Esophagus (tissue), 2 donors: ENCODE measurements around the gene PDE9A. TPM values are rescaled to one million over a fixed set of nuclear protein-coding genes. Genes with fewer than 3 reads are reported as not detected.

Experiments used
- H3K27ac ChIP-seq, 2 donors: one replicate each; pipeline ENCODE4 v1.5.1; 2013; ENCODE audit warnings: low read depth in 2 of 2, mild to moderate bottlenecking in 2 of 2, inconsistent platforms in 1 of 2, low read length in 1 of 2, moderate library complexity in 1 of 2
- H3K27me3 ChIP-seq, 2 donors: one replicate each; pipeline ENCODE4 v1.6.1; 2013; ENCODE audit warnings: low read length in 2 of 2, control low read depth in 1 of 2, mild to moderate bottlenecking in 1 of 2; ENCODE audit not compliant: insufficient read depth in 2 of 2, control insufficient read depth in 1 of 2
- H3K36me3 ChIP-seq, 2 donors: one replicate each; pipeline ENCODE4 v1.6.1; 2013; ENCODE audit warnings: low read length in 1 of 2; ENCODE audit not compliant: control insufficient read depth in 2 of 2, insufficient read depth in 2 of 2
- H3K4me1 ChIP-seq, 2 donors: one replicate each; pipeline ENCODE4 v1.6.1; 2013; ENCODE audit warnings: low read length in 1 of 2; ENCODE audit not compliant: control insufficient read depth in 2 of 2, insufficient read depth in 2 of 2
- H3K4me3 ChIP-seq, 2 donors: one replicate each; pipeline ENCODE4 v1.5.1; 2013; ENCODE audit warnings: low read length in 2 of 2, mild to moderate bottlenecking in 2 of 2, low read depth in 1 of 2, moderate library complexity in 1 of 2
- H3K9me3 ChIP-seq, 2 donors: one replicate each; pipeline ENCODE4 v1.6.1; 2013; ENCODE audit warnings: mild to moderate bottlenecking in 2 of 2, low read depth in 1 of 2, low read length in 1 of 2, moderate library complexity in 1 of 2; ENCODE audit not compliant: control insufficient read depth in 2 of 2, insufficient read depth in 1 of 2
- WGBS, 2 donors: extraction: QIAGEN DNeasy Blood & Tissue Kit; methylation state at CpG; one replicate each; pipeline ENCODE4 v1.1.7; 2013; 5-methylcytosine and 5-hydroxymethylcytosine counted together
- polyA plus RNA-seq, 2 donors: library from polyadenylated mRNA; stranded (reverse); fragments of 200-250 nt; gene quantifications; one replicate each; pipeline ENCODE4 v1.2.3, GENCODE V29; 2013
- donor health status: healthy with polysubstance abuse.
- donor health status: Bipolar disorder and iron deficiency.

Gene PDE9A
- polyA plus RNA-seq, 2 donors: 1.6 to 1.8 TPM

DNA sequence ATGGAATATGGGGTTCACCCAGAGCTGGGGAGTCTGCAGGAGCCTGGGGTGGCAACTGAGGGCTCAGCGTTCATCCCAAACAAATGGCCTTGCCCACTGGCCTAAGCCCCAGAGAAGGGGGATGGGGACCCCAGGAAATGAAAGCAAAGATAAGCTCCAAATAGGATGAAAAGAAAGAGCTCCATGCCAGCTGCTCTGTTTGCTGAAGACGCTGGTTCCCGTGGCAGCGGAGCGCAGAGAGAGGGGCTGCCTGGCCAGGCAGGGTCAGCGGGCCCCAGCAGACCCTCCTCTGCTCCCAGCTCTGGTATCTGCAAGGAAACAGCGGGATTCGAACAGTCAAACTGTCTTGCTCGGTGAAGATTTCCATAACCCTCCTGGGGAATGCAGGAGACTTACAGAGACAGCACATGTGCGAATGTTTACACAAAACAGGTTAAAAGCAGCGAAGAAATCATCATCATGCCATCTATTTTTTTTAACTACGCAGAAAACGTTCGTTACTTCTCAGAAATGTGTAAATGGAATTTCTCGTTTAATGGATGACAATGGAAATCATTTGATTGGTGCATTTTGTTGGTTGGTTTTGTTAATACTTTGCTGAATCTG lies 94.4 kb downstream of the PDE9A start:
- no peaks in the 10 kb centered on the region for H3K36me3 ChIP-seq
- H3K27me3 ChIP-seq: no peaks in the 10 kb centered on the region
- 83 to 91% methylated on average over 15 of the region's 15 CpGs for WGBS, 2 donors
- H3K4me1 ChIP-seq: peaks cover 0 to 3% of the 10 kb centered on the region in 2 donors
- no peak overlapping the region for H3K27ac ChIP-seq
- H3K4me3 ChIP-seq: no peak overlapping the region
- no peaks in the 10 kb centered on the region for H3K9me3 ChIP-seq

DNA sequence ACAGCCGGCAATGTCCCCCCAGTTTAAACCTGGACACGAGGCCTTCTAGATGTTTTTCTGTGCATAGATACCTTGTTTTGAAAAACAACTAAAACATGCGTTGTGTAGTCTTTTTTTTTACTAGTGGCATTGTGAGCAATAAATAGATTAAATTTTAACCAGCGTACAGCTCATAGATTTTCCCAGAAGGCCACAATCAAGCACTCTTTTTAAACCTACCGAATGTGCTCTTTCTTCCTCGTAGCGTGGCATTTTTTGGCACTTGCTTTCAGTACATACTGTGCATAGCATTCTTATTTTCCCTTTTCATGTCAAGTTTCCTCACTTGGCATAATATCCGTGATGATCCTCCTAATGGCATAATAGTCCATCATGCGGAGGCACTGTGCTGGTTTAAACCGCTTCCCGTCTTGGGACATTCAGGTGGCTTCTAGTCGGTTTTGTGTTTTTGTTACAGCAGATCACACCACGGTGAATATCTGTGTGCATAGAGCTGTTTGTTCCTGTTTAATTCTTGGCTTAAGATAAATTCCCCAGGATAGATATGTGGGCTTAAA lies 95.3 kb downstream of the PDE9A start:
- Histone ChIP-seq H3K27ac (no peak overlapping the region), H3K27me3 (no peaks in the 10 kb centered on the region), H3K4me3 (no peak overlapping the region), H3K36me3 (no peaks in the 10 kb centered on the region), H3K9me3 (no peaks in the 10 kb centered on the region), H3K4me1 (peaks cover 0 to 3% of the 10 kb centered on the region in 2 donors)
- WGBS, 2 donors: 61 to 63% methylated on average over 13 of the region's 13 CpGs

DNA sequence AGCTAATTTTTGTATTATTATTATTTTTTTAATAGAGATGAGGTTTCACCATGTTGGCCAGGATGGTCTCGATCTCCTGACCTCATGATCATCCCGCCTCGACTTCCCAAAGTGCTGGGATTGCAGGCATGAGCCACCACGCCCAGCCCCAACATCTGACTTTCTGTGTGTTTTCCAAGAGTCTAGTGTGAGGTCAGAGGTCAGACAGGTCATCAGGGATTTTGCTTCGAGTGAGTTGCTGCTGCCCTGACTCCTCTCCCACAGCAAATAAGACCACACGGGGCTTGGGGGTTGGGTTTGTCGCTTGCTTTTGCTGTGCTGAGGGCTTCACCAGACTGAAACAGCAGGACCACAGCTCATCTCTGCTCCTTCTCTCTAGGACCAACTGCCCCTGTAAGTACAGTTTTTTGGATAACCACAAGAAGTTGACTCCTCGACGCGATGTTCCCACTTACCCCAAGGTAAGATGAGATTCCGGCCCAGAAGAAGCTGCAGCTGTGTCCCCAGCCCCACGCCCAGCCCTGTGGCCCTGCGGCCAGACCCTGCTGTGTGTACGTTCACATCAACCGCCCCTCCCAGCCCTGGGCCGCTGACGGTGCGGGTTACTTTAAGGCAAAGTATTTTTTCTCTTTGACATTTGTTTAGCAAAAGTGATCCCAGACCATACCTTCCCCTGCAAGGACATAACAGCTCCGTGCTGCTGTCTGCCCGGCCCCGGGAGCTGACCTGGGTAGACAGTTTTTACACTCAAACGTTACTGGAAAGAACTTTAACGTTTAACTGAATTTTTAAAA lies 97.5 kb downstream of the PDE9A start:
- Histone ChIP-seq H3K4me1 (no peaks in the 10 kb centered on the region), H3K27me3 (no peaks in the 10 kb centered on the region), H3K4me3 (no peak overlapping the region), H3K36me3 (no peaks in the 10 kb centered on the region), H3K27ac (no peak overlapping the region), H3K9me3 (no peaks in the 10 kb centered on the region)
- 83 to 84% methylated on average over 23 of the region's 23 CpGs for WGBS, 2 donors

DNA sequence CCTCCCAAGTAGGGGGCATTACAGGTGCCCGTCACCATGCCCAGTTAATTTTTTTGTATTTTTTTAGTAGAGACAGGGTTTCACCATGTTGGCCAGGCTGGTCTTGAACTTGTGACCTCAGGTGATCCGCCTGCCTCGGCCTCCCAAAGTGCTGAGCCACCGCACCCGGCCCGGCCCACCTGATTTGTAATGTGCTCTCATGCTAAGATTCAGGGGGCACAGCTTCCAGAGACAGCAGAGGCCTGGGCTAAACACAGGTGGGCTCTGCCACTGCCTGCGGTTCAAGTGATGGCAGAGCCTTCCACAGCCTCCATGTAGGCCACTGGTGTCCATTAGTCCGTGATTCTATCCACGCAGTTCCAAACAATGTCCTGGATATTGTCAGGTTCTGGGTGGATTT lies 98.4 kb downstream of the PDE9A start:
- H3K27ac ChIP-seq: no peak overlapping the region
- no peaks in the 10 kb centered on the region for H3K36me3 ChIP-seq
- H3K4me1 ChIP-seq: no peaks in the 10 kb centered on the region
- WGBS, 2 donors: 90 to 95% methylated on average over 9 of the region's 9 CpGs
- no peaks in the 10 kb centered on the region for H3K9me3 ChIP-seq
- no peak overlapping the region for H3K4me3 ChIP-seq
- H3K27me3 ChIP-seq: no peaks in the 10 kb centered on the region

DNA sequence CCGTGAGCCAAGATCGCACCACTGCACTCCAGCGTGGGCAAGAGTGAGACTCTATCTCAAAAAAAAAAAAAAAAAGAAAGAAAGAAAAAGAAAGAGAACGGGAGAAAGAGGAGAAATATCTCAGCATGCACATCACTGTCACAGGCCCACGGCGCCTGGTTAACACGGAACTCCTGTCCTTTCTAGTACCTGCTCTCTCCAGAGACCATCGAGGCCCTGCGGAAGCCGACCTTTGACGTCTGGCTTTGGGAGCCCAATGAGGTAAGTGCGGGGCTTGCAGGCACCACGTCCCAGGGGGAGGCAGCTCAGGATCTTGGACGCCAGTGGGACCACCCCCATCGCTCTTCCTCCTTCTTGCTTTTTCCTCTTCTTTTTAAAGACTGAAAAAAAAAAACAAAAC lies 100.4 kb downstream of the PDE9A start:
- no peak overlapping the region for H3K4me3 ChIP-seq
- WGBS, 2 donors: 93 to 95% methylated on average over 15 of the region's 15 CpGs

DNA sequence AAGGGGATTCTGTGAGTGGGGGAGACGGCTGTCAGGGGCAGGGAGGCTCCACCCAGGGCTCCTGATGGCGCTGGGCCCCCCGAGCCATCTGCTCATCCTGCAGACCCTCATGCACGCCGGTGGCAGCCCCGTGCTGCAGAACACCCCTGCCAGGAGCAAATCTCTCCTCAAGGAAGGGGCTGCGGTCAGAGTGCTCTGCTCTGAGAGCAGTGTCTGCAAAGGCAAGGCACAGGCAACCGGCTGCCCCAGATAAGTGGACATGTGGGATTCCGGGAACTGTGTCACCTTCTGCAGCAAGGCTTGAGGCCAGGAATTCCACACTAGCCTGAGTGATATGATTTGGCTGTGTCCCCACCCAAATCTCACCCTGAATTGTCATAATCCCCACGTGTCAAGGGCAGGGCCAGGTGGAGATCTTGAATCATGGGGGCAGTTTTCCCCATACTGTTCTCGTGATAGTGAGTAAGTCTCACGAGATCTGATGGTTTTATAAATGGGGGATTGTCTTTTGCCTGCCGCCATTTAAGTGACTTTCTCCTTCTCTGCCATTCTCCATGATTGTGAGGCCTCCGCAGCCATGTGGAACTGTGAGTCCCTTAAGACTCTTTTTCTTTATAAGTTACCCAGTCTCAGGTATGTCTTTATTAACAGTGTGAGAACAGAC lies 101.0 kb downstream of the PDE9A start:
- WGBS, 2 donors: 79 to 85% methylated on average over 14 of the region's 14 CpGs
- H3K9me3 ChIP-seq: no peaks in the 10 kb centered on the region
- H3K36me3 ChIP-seq: no peaks in the 10 kb centered on the region
- H3K4me1 ChIP-seq: peaks cover 0 to 3% of the 10 kb centered on the region in 2 donors
- H3K27me3 ChIP-seq: no peaks in the 10 kb centered on the region
- H3K27ac ChIP-seq: no peak overlapping the region
- no peak overlapping the region for H3K4me3 ChIP-seq

More for the DNA sequence above, 100.4 kb downstream of the PDE9A start:
- H3K36me3 ChIP-seq: no peaks in the 10 kb centered on the region
- no peak overlapping the region for H3K27ac ChIP-seq
- H3K9me3 ChIP-seq: no peaks in the 10 kb centered on the region
- peaks cover 0 to under 1% of the 10 kb centered on the region in 2 donors for H3K4me1 ChIP-seq
- H3K27me3 ChIP-seq: no peaks in the 10 kb centered on the region

DNA sequence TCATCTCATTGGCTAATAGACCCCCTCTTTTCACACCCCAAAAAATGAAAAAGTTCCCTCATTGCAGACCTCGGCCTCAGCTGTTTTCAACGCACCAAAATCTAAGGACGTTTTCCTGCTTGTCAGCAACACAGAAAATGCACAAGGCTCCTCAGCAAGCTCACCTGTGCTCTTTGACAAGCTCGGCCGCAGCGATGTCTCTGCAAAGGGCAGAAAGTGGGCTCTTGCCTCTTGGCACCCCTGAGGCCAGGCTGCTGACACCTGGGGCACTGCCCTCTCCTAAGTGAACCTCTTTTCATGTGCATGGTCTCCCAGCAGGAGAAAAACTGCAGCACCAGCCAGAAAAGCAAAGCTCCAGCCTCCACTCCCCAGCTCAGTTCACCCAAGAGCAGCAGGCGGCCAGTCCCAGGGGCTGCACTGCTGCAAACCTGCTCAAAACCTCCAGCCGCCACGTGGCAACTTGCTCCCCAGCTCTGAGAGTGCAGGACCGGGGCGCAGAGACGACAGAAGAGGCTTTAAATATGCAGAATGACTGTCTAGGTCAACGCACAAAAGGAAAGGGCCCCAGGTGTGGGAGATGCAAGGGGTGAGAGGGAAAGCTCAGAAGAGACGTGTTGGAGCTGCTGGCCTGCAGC lies 101.7 kb downstream of the PDE9A start:
- 83 to 88% methylated on average over 14 of the region's 14 CpGs for WGBS, 2 donors
- Histone ChIP-seq H3K27me3 (no peaks in the 10 kb centered on the region), H3K27ac (no peak overlapping the region), H3K36me3 (no peaks in the 10 kb centered on the region), H3K4me1 (peaks cover 0 to 3% of the 10 kb centered on the region in 2 donors), H3K4me3 (no peak overlapping the region), H3K9me3 (no peaks in the 10 kb centered on the region)

DNA sequence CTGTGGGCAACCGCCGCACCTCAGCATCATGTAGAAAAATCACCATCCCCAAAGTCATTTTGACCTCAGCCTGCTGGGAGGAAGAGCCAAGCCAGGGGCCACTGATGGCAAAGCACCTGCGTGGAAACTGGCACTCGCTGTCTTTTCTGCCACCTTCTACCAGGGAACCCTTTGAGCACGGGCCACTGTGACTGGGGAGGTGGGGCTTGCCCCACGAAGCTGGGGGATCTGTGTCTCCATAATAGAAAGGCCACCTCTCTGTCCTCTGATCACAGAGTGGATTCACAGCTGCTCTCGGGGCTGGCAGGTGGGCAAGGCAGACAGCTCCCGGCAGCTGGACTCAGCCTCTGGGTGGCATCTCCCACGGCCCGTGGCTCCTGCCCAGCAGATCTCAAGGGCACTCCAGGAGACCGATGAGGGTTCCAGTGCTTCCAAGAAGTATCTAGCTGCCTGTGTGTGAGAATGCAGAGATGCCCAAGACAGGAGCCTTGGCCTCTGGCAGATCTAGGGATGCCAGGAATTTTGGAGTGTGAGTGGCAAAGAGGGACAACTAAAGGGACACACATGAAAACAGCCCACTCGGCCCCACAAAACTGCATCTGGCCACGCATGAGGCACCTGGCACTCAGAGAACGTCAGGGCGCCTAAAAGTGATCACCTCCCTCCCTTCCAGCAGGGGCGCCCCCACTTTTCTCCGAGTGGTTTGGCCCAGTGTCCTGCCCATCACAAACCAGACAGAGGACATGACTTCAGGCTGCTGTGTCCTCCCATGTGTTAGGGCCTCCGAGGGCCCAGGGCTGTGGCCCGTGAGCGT lies 102.6 kb downstream of the PDE9A start:
- peaks cover 0 to 3% of the 10 kb centered on the region in 2 donors for H3K4me1 ChIP-seq
- H3K4me3 ChIP-seq: no peak overlapping the region
- H3K9me3 ChIP-seq: no peaks in the 10 kb centered on the region
- no peaks in the 10 kb centered on the region for H3K27me3 ChIP-seq
- no peak overlapping the region for H3K27ac ChIP-seq
- 78 to 90% methylated on average over 19 to 20 of the region's 20 CpGs for WGBS, 2 donors
- H3K36me3 ChIP-seq: no peaks in the 10 kb centered on the region
